HG03060 (cell line): ENCODE data around the gene PDK3.

Source experiments
- ATAC-seq: cut with Tn5 transposase; IDR thresholded peaks from one replicate; pipeline ENCODE4 v1.9.1; 2021; ENCODE audit warnings: low read depth, moderate number of reproducible peaks; ENCODE audit not compliant: unreplicated experiment

PDK3 gene

DNA sequence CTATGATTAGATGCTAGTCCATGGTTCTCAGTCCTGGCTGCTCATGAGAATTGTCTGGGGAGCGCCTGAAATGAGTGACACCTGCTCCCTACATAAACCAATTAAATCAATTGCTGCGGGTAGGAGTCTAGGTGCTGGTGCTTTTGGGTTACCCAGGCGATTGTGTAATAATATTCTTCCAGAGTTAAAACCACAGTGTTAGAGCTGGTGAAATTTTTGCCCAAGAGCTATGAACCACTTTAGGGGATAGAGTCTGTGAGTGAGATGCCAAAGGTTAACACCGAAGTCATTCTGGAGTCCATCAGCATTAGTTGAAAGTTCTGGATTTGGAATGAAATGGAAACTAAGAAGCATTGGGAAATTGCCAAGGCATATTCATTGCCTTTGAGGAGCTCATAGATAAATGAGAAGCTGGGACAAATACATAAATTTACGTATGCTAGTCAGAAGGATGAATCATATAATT lies 15.3 kb downstream of the PDK3 start:
- peak; percentile 14 for ATAC-seq

DNA sequence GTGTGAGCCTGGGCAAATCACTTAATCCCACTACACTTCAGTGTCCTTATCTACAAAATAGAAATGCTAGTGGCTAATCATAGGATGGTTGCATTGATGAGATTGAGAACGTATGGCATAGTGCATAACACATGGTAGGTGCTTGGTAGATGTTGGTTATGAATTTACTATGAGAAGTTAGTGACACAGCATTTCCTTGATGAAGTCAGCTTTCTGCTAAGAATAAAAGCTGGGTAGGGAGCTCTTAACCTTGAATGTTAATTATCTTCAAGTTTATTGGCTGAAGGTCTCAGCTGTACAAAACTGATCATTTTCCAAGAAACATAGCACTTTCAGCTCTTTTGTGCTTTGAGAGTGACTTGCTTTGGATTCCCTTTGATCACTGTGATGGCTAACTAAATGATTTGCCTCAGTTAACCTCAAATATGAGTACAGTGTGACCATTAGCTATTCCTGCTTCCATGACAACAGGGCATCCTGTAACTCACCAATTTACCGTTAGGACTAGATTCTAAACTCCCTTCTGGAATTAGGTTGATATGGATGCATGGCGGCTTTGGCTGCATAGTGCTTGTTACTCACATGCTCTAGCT lies 17.8 kb downstream of the PDK3 start:
- ATAC-seq: no peak

DNA sequence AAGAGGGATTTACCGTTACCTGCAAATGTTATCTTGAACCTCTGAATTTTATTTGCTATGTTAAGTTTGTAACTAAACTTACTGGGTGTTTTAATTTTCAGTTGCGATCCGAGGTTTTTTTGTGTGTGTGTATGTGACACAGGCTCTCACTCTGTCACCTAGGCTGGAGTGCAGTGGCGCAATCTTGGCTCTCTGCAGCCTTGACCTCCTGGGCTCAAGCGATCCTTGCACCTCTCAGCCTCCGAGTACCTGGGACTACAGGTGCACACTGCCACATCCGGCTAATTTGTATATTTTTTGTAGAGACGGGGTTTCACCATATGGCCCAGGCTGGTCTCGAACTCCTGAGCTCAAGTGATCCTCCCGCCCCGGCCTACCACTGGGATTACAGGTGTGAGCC lies 18.5 kb downstream of the PDK3 start:
- ATAC-seq: no peak

DNA sequence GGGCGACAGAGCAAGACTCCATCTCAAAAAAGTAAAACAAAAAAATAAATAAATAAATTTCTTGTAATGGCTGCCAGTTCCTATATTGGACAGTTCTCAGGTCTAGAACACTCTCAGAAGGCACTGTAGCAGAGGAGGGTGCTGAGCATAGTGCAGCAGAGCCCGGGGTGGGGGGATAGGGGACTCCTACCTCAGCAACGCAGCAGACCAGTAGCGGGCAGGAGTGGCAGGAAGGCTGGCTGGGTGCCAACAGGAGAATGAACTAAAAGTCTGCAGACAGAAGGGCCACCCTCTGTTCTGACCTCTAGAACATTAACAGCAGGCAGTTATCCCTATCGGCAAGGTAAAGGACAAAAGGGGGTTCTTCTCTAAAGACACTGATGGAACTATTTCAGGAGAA lies 20.2 kb downstream of the PDK3 start:
- ATAC-seq: no peak

DNA sequence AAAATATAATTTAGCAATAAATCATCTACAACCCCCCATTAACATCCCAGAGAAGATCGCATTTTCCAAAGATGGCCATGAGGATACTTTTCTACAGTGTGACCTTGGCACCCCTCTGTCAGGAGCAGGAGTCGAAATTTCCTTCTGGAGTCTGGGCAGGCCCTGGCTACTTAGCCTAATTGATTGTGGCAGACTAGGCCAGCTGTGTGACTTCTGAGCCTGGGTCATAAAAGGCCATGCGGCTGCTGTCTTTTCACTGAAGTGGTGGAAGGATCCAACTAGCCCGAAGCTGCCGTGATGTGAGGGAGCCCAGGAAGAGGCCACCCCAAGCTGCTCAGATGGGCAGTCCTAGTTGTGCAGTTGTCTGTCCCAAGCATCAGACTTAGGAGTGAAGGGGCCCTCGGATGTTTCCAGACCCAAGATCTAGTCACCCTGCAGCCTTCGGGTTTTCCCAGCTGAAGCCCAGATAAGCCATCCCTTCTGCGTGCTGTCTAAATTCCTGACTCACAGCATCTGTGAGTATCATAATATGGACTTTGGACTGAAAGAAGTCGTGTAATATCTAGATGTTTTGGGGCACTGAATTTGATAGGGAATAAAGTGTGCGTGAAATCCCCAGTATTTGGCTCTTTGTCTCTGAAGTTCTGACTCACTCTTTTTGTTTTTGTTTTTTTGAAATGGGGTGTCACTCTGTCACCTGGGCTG lies 21.0 kb downstream of the PDK3 start:
- no peak for ATAC-seq

DNA sequence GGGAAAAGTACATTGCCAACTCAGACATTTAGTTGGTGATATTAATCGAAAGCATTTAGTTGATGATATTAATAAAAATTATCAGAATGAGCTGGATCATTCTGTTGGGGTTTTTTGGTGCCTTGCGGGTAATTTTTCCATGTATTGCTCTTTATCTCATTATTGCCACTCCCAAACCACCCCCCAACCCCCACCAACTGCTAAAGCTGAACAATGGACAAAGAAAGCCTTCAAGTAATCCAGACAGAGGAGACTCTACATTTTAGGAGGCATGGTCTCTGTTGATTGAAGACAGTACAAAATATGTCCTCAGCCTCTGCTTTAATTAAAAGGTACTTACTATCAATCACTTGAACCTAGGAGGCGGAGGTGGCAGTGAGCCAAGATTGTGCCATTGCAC lies 22.5 kb downstream of the PDK3 start:
- ATAC-seq: no peak

DNA sequence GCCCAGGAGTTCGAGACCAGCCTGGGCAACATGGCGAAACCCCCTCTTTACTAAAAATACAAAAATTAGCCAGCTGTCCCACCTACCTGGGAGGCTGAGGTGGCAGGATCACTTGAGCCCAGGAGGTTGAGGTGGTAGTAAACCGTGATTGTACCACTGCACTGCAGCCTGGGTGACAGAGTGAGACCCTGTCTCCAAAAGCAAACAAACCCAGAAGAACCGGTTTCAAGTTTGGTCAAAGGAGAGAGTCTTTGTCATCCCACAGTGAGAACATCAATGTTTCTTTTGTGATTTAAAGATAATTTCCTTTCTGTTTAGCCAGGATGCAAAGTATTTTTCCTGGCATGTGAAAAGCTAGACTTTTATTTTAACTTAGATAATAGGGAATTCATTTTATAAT lies 26.7 kb downstream of the PDK3 start:
- ATAC-seq: no peak

DNA sequence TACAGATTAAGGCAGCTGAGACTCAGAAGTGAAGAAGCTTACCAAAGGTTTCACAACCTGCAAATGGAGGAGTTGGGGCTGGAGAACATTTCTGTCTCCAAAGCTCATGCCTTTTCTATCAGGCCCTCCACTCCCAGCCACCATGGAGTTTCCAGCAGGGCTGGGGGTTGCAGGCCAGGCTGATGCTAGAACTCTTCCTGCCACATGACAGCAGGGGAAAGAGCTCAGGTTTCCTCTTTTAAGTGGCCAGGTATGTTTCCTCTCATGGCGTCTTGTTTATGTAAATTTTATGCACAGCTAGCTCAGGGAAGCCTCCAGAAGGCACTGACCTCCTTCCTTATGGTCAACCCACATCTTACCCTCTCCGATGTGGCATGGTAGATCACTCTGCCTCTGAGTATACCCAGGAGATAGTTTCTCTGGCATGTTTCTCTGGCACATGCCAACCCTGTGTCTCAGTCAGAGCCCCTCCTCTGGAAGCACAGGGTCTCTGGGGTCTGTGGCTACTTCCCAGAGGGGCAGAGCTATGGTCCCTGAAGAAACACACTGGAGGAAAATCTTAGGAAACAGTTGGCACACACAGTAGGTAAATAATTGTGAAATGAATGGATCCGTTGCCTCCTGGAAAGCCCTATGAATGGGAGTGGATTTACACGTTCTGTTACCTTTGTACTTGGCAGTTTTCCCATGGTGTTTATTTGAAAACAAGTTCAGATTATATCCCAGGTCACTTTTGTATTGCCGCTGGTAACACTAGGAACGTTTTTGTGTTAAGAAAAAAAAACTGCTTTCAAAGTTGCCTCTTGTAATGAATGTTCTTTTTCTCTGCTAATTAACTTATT lies 28.9 kb downstream of the PDK3 start:
- no peak for ATAC-seq

DNA sequence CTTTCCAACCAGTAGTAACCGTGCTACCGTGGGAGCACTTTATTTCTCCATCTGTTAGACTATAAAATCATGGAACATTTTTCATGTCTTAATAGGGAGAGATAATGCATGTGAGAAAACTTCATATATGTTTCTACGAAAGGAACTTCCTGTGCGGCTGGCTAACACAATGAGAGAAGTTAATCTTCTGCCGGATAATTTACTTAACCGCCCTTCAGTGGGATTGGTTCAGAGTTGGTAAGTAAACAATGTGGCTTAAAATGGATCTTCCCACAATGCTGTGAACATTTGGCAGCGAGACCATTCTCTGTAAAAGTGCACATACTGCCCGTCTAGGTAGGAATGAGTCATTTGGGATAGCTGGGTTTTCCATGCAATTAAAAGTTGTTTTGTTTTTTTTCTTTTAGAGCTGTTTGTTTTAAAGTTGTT lies 29.6 kb downstream of the PDK3 start:
- ATAC-seq: no peak

DNA sequence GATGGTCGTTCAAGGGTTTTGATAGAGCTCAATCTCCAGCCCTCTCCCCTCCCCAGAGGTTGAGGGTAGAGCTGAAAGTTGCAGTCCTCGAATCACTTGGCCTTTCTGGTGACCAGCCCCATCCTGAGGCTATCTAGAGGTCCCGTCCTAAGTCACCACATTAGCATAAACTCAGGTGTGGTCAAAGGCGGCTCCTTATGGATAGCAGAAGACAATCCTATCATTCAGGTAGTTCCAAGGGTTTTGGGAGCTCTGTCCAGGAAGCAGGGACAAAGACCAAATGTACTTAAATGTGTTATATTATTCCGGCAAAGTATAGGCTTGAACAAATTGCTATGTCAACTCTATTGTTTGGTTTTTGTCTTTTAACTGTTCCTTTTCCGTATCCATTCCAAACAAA lies 30.6 kb downstream of the PDK3 start:
- ATAC-seq: no peak

DNA sequence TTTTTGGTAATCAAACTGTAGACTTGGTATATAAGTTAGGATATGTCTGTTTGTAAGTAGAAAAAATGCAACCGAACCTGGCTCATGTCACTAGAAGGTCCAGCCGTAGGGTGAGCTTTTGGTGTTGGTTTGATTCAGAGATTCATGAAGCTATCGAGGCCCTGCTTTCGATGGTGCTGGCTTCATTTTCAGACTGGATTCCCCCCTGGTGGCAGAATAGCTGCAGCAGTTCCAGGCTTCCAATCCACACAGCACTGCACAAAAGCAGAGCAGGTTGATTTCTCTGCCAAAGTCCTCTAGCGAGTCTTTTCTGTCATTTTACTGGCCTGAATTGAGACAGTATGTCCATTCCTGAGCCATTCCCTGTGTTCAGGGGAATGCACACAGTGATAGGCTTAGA lies 33.1 kb downstream of the PDK3 start:
- ATAC-seq: no peak

DNA sequence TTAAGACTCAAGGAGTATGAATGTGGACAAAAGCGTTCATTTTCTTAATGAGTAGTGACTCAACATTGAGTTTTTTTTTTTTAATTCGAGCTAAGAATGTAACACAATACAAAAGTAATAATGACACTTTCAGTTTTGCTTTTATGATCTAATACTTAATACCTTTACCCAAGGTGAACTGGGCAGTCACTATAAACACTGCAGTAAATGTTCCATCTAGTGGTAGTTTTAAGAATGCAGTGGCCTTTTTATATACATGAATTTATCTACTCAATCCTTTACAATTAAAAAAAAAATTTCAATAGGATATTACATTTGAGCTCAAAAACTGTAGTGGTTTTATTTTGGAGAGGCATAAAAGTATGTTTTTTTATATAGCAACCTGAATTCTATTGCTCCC lies 33.9 kb downstream of the PDK3 start:
- ATAC-seq: peak; percentile 52

DNA sequence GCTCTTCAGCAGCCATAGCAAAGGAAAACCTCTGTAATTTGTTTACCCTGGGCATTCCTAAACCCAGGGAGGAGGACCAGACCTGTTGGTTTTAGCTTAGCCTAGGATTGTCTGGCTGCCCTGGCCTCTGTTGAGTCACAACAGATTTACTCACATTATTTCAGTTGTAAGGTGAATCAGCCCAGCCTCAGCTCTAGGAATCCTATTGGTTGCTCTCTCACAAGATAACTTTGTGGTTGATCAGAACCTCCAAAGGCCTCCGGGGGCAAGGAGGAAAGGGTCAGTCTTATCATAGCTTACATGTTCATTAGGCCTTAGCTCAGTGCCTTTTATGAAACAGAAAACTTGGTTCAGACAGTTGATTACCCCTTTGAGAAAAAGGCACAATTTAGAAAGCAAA lies 41.0 kb downstream of the PDK3 start:
- peak; percentile 87 for ATAC-seq

DNA sequence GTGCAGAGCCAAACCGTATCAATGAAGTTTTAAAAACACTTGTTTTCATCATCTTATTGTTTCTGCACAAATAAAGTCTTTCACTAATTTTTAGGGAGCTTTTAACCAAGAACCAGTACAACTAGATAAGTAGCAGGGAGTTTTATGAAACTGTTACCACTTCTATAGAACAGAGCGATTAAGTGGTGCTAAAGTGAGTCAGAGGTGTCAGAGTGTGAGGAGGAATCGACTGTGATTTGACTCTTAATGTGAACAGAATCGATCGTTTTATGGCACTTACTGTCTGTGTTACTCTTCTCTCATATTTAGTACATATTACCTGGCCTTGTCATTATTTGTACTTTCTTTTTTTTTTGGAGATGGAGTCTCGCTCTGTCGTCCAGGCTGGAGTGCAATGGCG lies 43.3 kb downstream of the PDK3 start:
- no peak for ATAC-seq

DNA sequence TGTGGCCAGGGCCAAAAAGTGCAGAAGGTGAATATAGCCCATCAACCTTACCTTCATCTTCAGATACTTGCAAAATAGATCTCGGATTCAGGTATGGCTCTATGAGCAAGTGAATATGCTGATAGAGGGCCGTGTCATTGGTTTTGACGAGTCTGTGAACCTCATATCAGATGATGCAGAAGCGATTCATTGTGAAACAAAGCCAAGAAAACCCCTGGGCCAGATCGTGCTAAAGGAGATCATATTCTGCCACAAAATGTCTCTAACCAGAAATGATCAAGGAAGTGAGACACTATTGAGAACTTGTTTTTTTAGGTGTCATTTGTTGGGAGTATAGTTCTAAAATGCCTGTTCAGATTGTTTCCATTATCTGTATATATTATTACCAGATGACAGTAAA lies 48.3 kb downstream of the PDK3 start:
- peak; percentile 69 for ATAC-seq

DNA sequence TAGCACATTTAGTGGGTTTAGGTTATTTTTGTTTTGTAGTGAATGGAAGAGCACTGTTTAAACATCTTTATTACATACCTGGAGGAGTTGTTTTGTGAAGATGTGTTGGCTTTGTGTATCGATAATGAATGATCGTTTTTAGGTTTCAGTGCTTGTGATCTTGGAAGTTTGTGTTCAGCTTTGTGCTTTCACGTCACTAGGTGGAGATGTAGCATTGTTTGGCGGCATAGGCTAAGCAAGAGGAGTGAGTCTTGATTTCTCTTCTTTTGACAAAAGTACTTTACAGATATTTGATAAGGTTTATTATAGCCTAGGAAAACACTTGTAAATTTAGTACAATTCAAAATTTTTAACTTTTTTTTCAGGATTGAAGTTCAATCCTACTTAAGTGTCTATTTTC lies 50.4 kb downstream of the PDK3 start:
- ATAC-seq: no peak

DNA sequence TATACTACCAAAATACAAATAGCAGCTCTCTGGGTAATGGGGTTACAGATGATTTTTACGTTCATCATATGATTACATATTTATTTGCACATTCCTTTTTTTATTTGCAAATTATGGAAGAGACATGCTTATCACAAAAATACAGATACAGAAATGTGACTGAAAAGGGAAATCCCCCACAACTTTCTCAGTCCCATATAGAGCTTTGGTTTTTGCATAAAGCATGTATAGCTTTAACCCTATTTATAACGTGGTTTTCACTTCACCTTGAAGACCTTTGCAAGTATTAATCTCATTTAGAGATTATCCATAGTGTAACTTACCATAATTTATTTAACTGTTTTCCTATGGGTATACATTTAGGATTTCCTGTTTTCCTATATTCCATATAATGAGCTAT lies 55.4 kb downstream of the PDK3 start:
- no peak for ATAC-seq

DNA sequence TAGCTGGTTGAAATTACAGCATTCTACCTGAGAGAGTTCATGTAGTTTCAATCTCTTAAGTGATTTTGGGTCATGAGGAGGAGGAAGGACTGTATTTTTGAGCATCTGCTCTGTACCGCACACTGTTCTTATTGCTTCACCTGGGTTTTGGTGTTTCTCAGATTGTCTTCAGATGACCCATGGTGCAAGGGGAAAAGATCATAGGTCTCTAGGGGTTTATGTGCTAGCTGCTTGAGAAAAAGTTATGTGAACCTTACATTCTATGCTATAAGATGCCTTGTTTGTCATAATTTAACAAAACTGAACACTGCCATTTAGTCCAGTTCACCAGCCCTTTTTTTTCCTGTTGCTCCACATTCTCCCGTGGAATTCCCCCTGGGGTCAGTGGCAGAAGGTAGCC lies 60.4 kb downstream of the PDK3 start:
- ATAC-seq: no peak

DNA sequence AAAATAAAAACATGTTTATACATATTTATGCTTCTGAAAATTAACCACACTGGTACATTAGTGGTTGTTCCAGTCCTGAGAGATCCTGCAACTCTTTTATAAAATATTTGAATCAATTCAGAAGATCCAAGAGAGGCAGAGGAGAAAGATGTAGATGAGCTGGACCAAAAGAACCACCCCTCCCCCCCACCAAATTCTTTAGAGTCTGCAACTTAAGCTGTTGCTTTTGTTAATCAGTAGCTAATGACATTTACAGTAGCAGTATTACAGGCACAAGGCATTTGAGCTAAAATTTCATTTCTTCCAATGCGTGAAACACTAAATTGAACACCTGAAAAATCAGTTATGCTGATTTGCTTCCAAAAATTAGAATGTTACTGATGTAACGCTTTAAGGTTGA lies 61.5 kb downstream of the PDK3 start:
- ATAC-seq: no peak

DNA sequence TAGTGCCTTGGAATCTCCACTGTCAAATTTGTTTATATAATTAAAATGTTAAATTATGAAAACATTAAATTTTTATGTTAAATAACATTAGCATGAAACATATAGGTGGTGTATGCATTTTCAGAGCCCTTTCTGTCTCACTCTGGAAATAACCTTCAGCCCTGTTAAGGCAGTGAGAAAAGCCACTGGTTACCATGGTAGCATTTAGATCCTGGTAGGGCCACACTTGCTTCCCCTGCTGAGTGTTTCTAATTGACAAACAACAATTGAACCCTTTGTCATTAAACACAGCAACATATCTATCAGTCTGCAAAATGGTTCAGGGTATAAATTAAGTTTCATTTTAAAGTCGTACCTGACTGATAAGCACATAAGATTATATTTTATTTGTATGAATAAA lies 63.5 kb downstream of the PDK3 start:
- no peak for ATAC-seq

DNA sequence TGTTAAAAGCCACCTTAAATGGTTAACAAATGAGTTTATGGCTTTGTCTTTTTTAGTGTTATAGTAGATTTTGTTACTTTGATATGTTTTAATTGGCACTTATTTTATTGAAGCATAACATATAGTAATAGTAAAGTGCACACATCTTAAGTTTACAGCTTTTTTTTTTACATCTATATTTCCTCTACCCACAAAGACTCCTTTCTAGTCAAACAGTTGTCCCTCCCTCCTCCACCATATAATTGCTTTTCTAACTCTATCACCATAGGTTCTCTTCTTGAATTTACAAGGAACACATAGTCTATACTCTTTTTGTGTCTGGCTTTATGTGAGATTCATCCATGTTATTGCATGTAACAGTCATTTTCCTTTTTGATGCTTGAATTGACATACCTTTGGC lies 71.5 kb downstream of the PDK3 start:
- no peak for ATAC-seq

DNA sequence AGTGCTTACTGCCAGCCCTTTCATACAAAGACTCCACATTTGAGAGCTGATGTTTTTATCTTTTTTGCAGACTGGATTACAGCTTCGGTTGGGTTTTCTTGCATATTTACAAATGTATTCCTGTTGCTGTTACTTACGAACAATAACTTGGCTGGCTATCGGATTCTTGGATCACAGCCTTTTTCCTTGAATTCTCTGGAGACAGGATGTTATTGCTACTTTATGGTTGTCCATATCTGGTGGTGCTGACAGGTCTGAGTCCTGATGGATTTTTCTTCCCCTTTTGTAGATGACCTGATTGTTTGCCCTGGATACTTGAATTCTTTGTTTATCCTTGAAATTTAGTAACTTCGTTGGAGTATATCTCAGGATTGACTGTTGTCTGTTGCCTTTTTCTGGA lies 77.7 kb downstream of the PDK3 start:
- no peak for ATAC-seq
